Cardiac muscle cell (in vitro differentiated cells and primary cell): ENCODE results near the gene ATMIN. TPM values are rescaled to one million over a fixed set of nuclear protein-coding genes. Genes with fewer than 3 reads are reported as not detected.

ENCODE experiments used
- DNase-seq, 2 donors: peaks; one replicate each; pipeline versions ENCODE4 v3.0.0 to v3.0.0-alpha.2; 2010 to 2017; ENCODE audit warnings: low read depth in 1 of 2, low spot score in 1 of 2
- H3K27ac ChIP-seq: fragments of 200-600 bp; sonication (generic); 2 replicates; pipeline ENCODE4 v1.5.1; 2016
- H3K27me3 ChIP-seq: fragments of 200-600 bp; sonication (generic); 2 replicates; pipeline ENCODE4 v1.6.0; 2016; ENCODE audit warnings: control low read depth
- H3K36me3 ChIP-seq: fragments of 200-600 bp; sonication (generic); 2 replicates; pipeline ENCODE4 v1.5.1; 2016; ENCODE audit warnings: control low read depth
- H3K4me1 ChIP-seq: fragments of 200-600 bp; sonication (generic); 2 replicates; pipeline ENCODE4 v1.8.1; 2017; ENCODE audit warnings: low read depth, mild to moderate bottlenecking, mixed run types
- H3K4me3 ChIP-seq: fragments of 200-600 bp; sonication (generic); 2 replicates; pipeline ENCODE4 v1.5.1; 2016; ENCODE audit warnings: mild to moderate bottlenecking
- H3K9me3 ChIP-seq: fragments of 200-600 bp; sonication (generic); 2 replicates; pipeline ENCODE4 v1.5.1; 2017; ENCODE audit warnings: low read depth, mild to moderate bottlenecking, control low read depth
- polyA plus RNA-seq: library from polyadenylated mRNA; unstranded; fragments of >200 nt; fragmentation: Nextera tagmentation; extraction: Ambion mirVana; gene quantifications from 2 replicates; pipeline ENCODE4 v1.2.1, GENCODE V29; 2016
- total RNA-seq: library from RNA; depleted of rRNA; stranded (reverse); fragments of >200 nt; gene quantifications from 2 replicates; pipeline ENCODE4 v1.2.3, GENCODE V29; 2016
- TF ChIP-seq, protein P1 (sequence below): IDR thresholded peaks from 2 replicates; pipeline ENCODE4 v1.5.1; 2012; ENCODE audit warnings: low read depth, mild to moderate bottlenecking, low read length

Gene ATMIN
- total and polyA plus RNA-seq, 2 experiments from 2014 or later = 25.9 to 36.5 TPM

DNA sequence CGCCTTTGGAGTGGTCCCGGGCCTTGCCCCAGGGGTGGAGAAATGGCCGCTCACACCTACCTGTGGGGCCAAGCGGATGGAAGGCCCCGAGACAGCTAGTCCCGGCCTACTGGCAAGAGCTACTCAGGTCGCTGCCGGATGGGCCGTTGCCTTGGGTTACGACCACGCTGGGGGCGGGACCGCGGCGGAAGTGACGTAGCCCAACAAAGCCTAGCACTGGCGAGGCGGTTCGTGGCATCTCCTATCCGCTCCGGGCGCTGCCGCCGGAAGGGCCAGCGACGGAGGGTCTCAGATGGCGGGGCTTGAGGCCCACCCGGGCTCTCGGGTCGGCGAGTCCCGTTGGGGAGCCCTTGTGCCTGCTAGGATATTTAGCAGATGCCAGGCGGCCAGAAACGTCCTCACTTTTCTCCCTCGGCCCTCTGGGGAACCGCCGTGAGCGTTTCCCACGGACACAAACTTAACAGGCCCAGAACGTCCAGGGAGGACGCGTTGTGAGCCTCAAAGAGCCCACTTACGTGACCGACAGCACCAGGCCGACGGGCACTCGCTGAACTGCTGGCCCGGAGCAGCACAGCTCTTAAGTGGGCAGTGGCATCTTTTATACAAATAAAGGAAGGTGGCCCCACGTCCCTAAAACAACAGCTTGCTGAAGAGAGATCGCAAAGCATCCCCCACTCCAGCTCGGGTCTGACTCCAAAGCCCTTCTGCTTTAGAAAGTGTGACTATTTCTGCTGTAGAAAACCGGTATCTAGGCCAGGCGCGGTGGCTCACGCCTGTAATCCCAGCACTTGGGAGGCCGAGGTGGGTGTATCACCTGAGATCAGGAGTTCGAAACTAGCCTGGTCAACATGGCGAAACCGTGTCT is 41.7 kb downstream of the ATMIN start, which contains the start of gene C16orf46:
TSS of gene C16orf46 (minus strand) at position 163 of the 865 bp plus-strand sequence. CDS start 13,283 bp downstream, outside the sequence.
- peak; percentile 97 to 98 for DNase-seq
- H3K9me3 ChIP-seq = no peaks in the 10 kb centered on the region
- H3K36me3 ChIP-seq = no peaks in the 10 kb centered on the region
- TF ChIP-seq, protein P1, sequence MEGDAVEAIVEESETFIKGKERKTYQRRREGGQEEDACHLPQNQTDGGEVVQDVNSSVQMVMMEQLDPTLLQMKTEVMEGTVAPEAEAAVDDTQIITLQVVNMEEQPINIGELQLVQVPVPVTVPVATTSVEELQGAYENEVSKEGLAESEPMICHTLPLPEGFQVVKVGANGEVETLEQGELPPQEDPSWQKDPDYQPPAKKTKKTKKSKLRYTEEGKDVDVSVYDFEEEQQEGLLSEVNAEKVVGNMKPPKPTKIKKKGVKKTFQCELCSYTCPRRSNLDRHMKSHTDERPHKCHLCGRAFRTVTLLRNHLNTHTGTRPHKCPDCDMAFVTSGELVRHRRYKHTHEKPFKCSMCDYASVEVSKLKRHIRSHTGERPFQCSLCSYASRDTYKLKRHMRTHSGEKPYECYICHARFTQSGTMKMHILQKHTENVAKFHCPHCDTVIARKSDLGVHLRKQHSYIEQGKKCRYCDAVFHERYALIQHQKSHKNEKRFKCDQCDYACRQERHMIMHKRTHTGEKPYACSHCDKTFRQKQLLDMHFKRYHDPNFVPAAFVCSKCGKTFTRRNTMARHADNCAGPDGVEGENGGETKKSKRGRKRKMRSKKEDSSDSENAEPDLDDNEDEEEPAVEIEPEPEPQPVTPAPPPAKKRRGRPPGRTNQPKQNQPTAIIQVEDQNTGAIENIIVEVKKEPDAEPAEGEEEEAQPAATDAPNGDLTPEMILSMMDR = no peak
- H3K27me3 ChIP-seq = no peaks in the 10 kb centered on the region
- H3K4me3 ChIP-seq = peak within 1 kb of the TSS; percentile 88
- no peaks in the 10 kb centered on the region for H3K4me1 ChIP-seq
- H3K27ac ChIP-seq = peak within 1 kb of the TSS; percentile 96

DNA sequence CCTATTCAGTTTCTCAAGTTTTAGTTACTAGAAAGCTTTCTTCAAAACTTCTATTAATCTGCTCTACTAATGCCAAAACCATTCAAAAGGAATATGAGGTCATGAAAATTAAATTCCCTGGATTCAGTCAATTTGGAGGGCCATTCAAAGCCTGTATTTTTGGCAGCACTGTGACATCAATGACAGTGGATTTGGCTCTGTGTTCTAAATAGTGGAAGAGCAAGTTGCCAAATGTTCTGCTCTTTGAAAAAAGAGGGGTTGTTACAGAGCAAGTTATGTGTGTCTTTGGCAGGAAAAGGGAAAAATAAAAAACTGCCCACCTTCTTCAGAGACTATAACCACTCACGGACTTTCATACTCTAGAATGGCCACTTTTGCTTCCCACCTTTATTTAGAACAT is 44.6 kb downstream of the ATMIN start:
- Histone ChIP-seq H3K36me3 (no peaks in the 10 kb centered on the region), H3K4me3 (no peak overlapping the region), H3K9me3 (no peaks in the 10 kb centered on the region), H3K27me3 (no peaks in the 10 kb centered on the region), H3K4me1 (no peaks in the 10 kb centered on the region), H3K27ac (no peak overlapping the region)
- TF ChIP-seq, protein P1 = no peak
- DNase-seq = no peak

DNA sequence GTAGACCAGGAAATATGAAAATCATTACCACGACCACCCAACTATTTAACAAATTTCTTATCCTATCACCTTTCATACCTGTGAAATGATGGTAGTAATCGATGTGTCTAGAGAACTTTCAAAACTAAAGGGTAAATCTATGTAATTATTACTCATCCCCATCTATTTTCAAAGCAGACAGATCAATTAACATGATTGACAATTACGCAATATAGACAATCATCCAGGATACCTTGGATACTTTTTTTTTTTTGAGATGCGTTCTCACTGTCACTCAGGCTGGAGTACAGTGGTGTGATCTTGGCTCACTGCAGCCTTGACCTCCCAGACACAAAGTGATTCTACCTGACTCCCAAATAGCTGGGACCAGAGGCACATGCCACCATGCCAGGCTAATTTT is 45.4 kb downstream of the ATMIN start:
- TF ChIP-seq, protein P1 = no peak
- no peaks in the 10 kb centered on the region for H3K27me3 ChIP-seq
- no peaks in the 10 kb centered on the region for H3K9me3 ChIP-seq
- no peak for DNase-seq
- no peak overlapping the region for H3K27ac ChIP-seq
- H3K4me1 ChIP-seq = no peaks in the 10 kb centered on the region
- H3K36me3 ChIP-seq = no peaks in the 10 kb centered on the region
- no peak overlapping the region for H3K4me3 ChIP-seq

DNA sequence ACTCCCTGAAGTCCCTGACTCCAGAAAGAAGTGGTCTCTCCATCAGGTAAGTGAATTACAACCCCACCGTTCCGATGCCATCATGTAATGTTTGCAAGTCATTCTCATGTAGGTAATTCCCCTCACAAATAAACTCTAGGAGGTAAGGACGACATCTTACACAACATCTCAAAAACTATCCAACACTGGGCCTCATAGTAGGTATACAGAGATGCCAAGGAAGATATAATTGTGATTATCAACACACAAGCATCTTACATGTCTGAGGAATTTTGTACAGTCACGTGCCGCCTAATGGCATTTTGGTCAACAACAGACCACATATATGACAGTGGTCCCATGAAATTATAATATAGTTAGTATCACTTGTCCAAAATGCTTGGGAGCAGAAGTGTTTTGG is 53.2 kb downstream of the ATMIN start:
- no peaks in the 10 kb centered on the region for H3K9me3 ChIP-seq
- no peaks in the 10 kb centered on the region for H3K27me3 ChIP-seq
- TF ChIP-seq, protein P1 = no peak
- no peak for DNase-seq
- H3K36me3 ChIP-seq = no peaks in the 10 kb centered on the region
- no peaks in the 10 kb centered on the region for H3K4me1 ChIP-seq
- no peak overlapping the region for H3K4me3 ChIP-seq
- no peak overlapping the region for H3K27ac ChIP-seq

DNA sequence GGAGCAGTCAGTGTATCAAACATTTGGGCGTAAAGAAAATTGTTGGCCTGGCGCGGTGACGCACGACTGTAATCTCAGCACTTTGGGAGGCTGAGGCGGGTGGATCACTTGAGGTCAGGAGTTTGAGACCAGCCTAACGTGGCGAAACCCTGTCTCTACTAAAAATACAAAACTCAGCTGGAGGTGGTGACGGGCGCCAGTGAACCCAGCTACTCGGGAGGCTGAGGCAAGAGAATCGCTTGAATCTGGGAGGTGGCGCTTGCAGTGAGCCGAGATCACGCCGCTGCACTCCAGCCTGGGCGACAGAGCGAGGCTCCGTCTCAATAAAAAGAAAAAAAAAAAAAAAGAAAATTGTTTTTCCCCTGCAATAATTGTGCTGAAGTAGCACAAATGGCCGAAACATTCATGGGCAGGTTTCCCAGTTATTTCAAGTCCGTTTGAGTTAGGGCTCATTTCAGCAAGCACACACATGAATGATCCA is 59.2 kb downstream of the ATMIN start:
- Histone ChIP-seq H3K27ac (no peak overlapping the region), H3K4me1 (no peaks in the 10 kb centered on the region), H3K4me3 (peak overlapping the region; percentile 73), H3K9me3 (no peaks in the 10 kb centered on the region), H3K27me3 (no peaks in the 10 kb centered on the region), H3K36me3 (no peaks in the 10 kb centered on the region)
- TF ChIP-seq, protein P1 = no peak
- peak in 1 of 2 donors; percentile 47 for DNase-seq
